BLaER1 treated with 17β-estradiol and CSF1 and Interleukin-3, amounts not matched to agents 10 nM and 100 nM (cell line): ENCODE measurements around the gene EIF4G3.

Experiments used
- H3K27ac ChIP-seq, 11 experiments: shearing (Covaris generic); formaldehyde crosslinking; 2 replicates each; pipeline ENCODE4 v1.8.1; 2022
- H3K27me3 ChIP-seq, 11 experiments: shearing (Covaris generic); formaldehyde crosslinking; 2 replicates each; pipeline ENCODE4 v1.8.1; 2022
- H3K36me3 ChIP-seq, 11 experiments: shearing (Covaris generic); formaldehyde crosslinking; 2 replicates each; pipeline ENCODE4 v1.8.1; 2022
- H3K4me1 ChIP-seq, 10 experiments: shearing (Covaris generic); formaldehyde crosslinking; 2 replicates each; pipeline ENCODE4 v1.8.1; 2022
- H3K4me2 ChIP-seq, 11 experiments: shearing (Covaris generic); formaldehyde crosslinking; 2 replicates each; pipeline ENCODE4 v1.8.1; 2022
- H3K4me3 ChIP-seq, 10 experiments: shearing (Covaris generic); formaldehyde crosslinking; 2 replicates each; pipeline ENCODE4 v1.8.1; 2022
- H3K9ac ChIP-seq, 11 experiments: shearing (Covaris generic); formaldehyde crosslinking; 2 replicates each; pipeline ENCODE4 v1.8.1; 2022
- H3K9me3 ChIP-seq, 11 experiments: shearing (Covaris generic); formaldehyde crosslinking; replicated peaks in 1 of 11; 2 replicates each; pipeline ENCODE4 v1.8.1; 2022
- H4K20me1 ChIP-seq, 11 experiments: shearing (Covaris generic); formaldehyde crosslinking; 2 replicates each; pipeline ENCODE4 v1.8.1; 2022
- Cebpa-rat ChIP-seq, 11 experiments: shearing (Covaris generic); IDR thresholded peaks; 2 replicates each; pipeline ENCODE4 v1.8.1; 2022

The EIF4G3 gene

DNA sequence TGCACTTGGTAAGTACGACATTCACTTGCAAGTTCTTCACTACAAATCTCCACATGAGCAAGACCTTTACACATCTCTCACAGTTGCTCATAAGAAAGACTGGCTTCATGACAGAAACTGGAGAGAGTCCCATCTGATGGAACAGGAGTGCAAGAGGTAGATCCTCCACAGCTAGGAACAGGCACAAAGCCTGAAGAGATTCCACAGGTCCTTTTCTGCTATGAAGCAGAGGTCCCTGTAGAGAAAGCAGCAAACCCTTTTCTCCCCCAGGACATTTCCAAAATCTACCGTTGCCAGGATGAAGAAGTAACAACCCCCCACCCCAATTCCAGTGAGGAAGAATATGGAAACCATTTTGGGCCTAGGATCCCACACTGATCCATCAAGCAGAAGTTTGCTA is 47.3 kb downstream of the EIF4G3 start:
- no peaks in the 10 kb centered on the region for H3K27me3 ChIP-seq
- no peak overlapping the region for H3K9ac ChIP-seq
- H3K36me3 ChIP-seq, result peaks cover 26 to 91% (median 68%) of the 10 kb centered on the region in 11 experiments
- H3K9me3 ChIP-seq, result peaks cover 0 to 4% (median 0%) of the 10 kb centered on the region in 11 experiments; a peak in 3 of 22 replicates
- TF ChIP-seq Cebpa-rat (IDR thresholded peaks at IDR 0.05), result no peak
- H3K4me2 ChIP-seq, result no peak overlapping the region
- no peak overlapping the region for H3K27ac ChIP-seq
- no peak overlapping the region for H3K4me3 ChIP-seq
- H4K20me1 ChIP-seq, result peaks cover 3 to 95% (median 36%) of the 10 kb centered on the region in 11 experiments; a peak in 17 of 22 replicates
- peaks cover 0 to 21% (median 10%) of the 10 kb centered on the region in 10 experiments; a peak in 18 of 20 replicates for H3K4me1 ChIP-seq

DNA sequence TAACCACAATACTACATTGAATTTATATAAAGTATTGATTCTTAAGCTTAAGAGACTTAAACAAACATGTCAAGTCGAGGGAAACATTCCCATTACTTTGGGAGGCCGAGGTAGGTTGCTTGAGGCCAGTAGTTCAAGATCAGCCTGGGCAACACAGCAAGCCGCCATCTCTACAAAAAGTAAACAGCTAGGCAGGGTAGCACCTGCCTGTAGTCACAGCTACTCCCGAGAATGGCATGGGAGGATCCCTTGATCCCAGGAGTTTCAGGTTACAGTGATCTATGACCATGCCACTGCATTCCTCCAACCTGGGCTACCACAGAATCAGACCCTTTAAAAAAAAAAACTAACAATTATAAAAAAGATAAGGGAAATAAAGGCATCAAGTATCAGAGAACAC is 50.4 kb downstream of the EIF4G3 start:
- Histone ChIP-seq H3K9ac (no peak overlapping the region), H3K4me2 (no peak overlapping the region), H3K4me1 (peaks cover 14 to 41% (median 25%) of the 10 kb centered on the region in 10 experiments), H3K27me3 (no peaks in the 10 kb centered on the region), H3K36me3 (peaks cover 28 to 89% (median 61%) of the 10 kb centered on the region in 11 experiments), H4K20me1 (peaks cover 11 to 99% (median 55%) of the 10 kb centered on the region in 11 experiments; a peak in 18 of 22 replicates), H3K27ac (no peak overlapping the region), H3K9me3 (peaks cover 0 to under 1% (median 0%) of the 10 kb centered on the region in 11 experiments; a peak in 1 of 22 replicates), H3K4me3 (no peak overlapping the region)
- no peak for TF ChIP-seq Cebpa-rat (IDR thresholded peaks at IDR 0.05)

DNA sequence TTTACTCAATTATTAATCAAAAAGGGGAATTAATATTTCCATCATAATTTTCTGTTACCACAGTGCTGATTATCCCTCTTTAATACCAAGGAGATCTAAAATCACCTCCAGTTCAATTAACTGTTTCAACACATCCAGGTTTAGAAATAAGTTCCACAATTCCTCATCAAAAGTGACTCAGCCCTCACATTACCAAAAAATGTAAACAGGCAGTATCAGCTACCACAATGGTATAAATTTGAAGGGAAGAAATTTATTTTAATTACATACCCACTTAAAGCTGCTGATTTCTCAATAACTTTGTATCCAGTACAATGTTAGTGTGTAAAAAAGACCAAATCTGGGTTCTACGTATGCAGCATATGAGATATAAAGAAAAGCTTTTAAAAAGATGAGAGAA is 51.9 kb downstream of the EIF4G3 start:
- TF ChIP-seq Cebpa-rat (IDR thresholded peaks at IDR 0.05), result no peak
- Histone ChIP-seq H4K20me1 (peaks cover 11 to 96% (median 57%) of the 10 kb centered on the region in 11 experiments; a peak in 18 of 22 replicates), H3K4me2 (peak overlapping the region in 5 of 11 experiments; percentile 38 to 78 (median 71); a peak in 7 of 22 replicates), H3K4me1 (peaks cover 18 to 43% (median 28%) of the 10 kb centered on the region in 10 experiments), H3K9ac (no peak overlapping the region), H3K4me3 (no peak overlapping the region), H3K36me3 (peaks cover 28 to 80% (median 59%) of the 10 kb centered on the region in 11 experiments), H3K27me3 (no peaks in the 10 kb centered on the region), H3K9me3 (no peaks in the 10 kb centered on the region), H3K27ac (peak overlapping the region in 2 of 11 experiments; percentile 9 to 51; a peak in 4 of 22 replicates)

DNA sequence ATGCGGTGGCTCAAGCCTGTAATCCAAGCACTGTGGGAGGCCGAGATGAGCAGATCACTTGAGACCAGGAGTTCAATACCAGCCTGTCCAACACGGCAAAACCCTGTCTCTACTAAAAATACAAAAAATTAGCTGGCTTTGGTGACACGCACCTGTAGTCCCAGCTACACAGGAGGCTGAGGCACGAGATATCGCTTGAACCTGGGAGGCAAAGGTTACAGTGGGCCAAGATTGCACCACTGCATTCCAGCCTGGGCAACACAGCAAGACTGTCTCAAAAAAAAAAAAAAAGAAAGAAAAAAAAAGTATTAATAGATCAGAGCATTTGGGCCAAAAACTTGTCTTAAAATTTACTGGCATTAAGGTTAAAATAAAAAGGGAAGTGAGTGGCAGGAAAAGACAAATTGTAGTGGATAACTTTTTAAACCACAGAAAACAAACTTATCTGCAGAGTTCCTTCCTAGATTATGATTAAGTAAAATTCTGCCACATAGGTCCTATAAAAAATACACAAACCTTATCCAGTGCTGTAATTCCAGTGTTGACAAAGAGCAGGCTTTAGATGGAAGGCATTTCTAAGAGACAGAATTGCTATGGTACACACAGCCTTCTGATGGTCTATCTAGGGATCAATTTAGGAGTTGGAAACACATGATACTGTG is 53.3 kb downstream of the EIF4G3 start:
- peaks cover 18 to 46% (median 31%) of the 10 kb centered on the region in 10 experiments for H3K4me1 ChIP-seq
- TF ChIP-seq Cebpa-rat (IDR thresholded peaks at IDR 0.05), result no peak
- H3K9ac ChIP-seq, result no peak overlapping the region; a peak in 1 of 22 replicates
- H3K27me3 ChIP-seq, result no peaks in the 10 kb centered on the region
- H3K36me3 ChIP-seq, result peaks cover 27 to 71% (median 52%) of the 10 kb centered on the region in 11 experiments
- no peaks in the 10 kb centered on the region for H3K9me3 ChIP-seq
- H4K20me1 ChIP-seq, result peaks cover 11 to 85% (median 46%) of the 10 kb centered on the region in 11 experiments; a peak in 17 of 22 replicates
- H3K27ac ChIP-seq, result peak overlapping the region in 3 of 11 experiments; percentile 3 to 50 (median 40); a peak in 4 of 22 replicates
- no peak overlapping the region for H3K4me3 ChIP-seq
- H3K4me2 ChIP-seq, result peak overlapping the region; percentile 27 to 78 (median 58); a peak in 21 of 22 replicates

DNA sequence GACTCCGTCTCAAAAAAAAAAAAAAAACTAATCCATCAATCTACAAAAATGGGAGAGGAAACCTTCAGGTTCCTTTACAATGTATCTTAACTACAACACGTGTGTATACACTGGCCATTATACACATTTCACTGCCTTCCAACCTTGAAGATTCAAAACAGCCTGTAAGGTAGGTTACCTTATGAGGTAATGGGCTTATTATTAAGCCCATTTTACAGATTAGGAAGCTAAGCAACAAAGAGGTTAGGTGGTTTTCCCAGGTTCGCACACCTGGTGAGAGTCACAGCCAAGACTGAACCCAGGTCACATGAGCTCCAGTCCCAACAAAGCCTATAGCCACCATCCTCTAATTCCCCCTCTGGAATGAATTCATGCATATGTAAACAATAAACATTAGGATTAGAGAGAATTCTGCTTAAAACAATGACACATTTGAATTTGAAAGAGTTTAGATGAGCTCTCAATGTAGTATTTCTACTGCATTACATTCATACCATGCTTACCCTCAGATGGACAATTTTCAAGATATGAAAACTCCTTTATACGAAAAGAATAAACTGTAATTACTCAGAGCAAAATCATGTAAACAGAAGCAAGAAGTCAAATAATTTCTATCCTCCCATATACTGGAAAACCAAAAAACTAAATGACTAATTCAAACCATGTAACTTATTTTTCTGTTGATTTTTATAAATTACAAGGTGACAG is 54.8 kb downstream of the EIF4G3 start:
- peaks cover 18 to 59% (median 38%) of the 10 kb centered on the region in 10 experiments for H3K4me1 ChIP-seq
- no peak overlapping the region for H3K27ac ChIP-seq
- H3K36me3 ChIP-seq, result peaks cover 17 to 58% (median 36%) of the 10 kb centered on the region in 11 experiments
- H4K20me1 ChIP-seq, result peaks cover 11 to 83% (median 45%) of the 10 kb centered on the region in 11 experiments; a peak in 18 of 22 replicates
- no peaks in the 10 kb centered on the region for H3K27me3 ChIP-seq
- TF ChIP-seq Cebpa-rat (IDR thresholded peaks at IDR 0.05), result no peak
- H3K4me2 ChIP-seq, result no peak overlapping the region
- no peak overlapping the region for H3K4me3 ChIP-seq
- H3K9me3 ChIP-seq, result no peaks in the 10 kb centered on the region
- H3K9ac ChIP-seq, result no peak overlapping the region

DNA sequence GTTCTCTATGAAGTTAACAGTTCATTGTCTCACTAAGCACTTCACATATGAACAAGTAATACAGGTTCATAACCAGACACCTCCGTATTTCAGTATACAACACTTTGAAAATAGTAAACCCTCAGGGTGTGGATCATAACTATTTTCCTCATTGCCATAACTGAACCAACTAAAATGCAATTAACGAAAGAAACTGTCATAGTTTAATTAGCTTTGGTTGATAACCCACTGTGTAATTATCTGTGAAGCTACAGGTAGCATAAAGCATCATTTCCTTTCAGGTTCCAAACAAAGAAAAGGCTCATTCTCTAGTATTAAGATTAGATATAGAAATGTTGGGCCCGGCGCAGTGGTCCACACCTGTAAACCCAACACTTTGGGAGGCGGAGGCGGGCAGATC is 58.5 kb downstream of the EIF4G3 start:
- Histone ChIP-seq H3K27me3 (no peaks in the 10 kb centered on the region), H4K20me1 (peaks cover 4 to 76% (median 21%) of the 10 kb centered on the region in 11 experiments; a peak in 16 of 22 replicates), H3K4me1 (peaks cover 5 to 43% (median 15%) of the 10 kb centered on the region in 10 experiments), H3K4me2 (peak overlapping the region in 5 of 11 experiments; percentile 21 to 66 (median 52); a peak in 7 of 22 replicates), H3K4me3 (no peak overlapping the region), H3K36me3 (peaks cover 5 to 40% (median 29%) of the 10 kb centered on the region in 11 experiments; a peak in 18 of 22 replicates), H3K27ac (no peak overlapping the region), H3K9ac (no peak overlapping the region), H3K9me3 (no peaks in the 10 kb centered on the region)
- no peak for TF ChIP-seq Cebpa-rat (IDR thresholded peaks at IDR 0.05)

DNA sequence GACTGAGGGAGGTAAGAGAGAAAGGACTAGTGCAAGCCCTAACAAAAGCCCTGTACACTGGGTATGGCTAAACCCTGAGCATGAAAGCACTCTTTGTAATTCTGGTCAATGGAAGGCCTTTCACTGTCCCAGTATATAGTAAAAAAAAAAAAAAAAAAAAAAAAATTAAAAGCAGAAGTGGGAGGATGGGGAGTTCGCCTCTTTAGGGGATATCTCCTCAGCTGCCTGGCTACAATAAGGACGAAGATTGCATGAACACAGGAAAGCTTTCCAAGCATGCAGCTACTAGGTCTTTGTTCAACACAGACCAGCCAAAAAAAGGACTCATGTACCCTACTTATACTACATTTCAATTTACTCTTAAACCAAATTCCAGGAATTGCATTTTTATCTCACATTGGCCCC is 59.1 kb downstream of the EIF4G3 start:
- Histone ChIP-seq H3K27ac (no peak overlapping the region), H3K9ac (no peak overlapping the region), H3K4me2 (peak overlapping the region in 5 of 11 experiments; percentile 21 to 66 (median 52); a peak in 10 of 22 replicates), H4K20me1 (peaks cover 0 to 71% (median 20%) of the 10 kb centered on the region in 11 experiments; a peak in 15 of 22 replicates), H3K36me3 (peaks cover 4 to 34% (median 23%) of the 10 kb centered on the region in 11 experiments; a peak in 17 of 22 replicates), H3K4me3 (no peak overlapping the region), H3K9me3 (no peaks in the 10 kb centered on the region), H3K27me3 (no peaks in the 10 kb centered on the region), H3K4me1 (peaks cover 4 to 37% (median 12%) of the 10 kb centered on the region in 10 experiments; a peak in 17 of 20 replicates)
- TF ChIP-seq Cebpa-rat (IDR thresholded peaks at IDR 0.05), result no peak

DNA sequence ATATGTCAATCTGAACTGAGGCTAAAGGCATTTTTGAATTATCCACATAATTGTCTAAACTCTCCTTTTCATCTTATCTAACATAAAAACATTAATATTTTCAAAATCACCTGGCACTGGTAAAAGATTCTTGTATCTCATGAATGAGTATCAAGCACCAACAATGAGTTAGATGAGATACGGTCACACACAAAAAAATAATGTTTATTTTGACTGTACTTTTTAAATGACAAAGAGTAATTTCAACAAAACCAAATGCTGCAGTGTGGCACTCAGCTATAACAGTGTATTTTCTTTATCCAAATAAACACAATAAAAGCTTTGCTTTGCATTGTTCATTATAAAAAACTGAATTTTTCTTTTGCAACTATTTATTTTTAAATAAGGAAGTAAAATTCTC is 59.5 kb downstream of the EIF4G3 start:
- Histone ChIP-seq H3K4me1 (peaks cover 4 to 37% (median 12%) of the 10 kb centered on the region in 10 experiments; a peak in 17 of 20 replicates), H3K4me3 (no peak overlapping the region), H3K9me3 (no peaks in the 10 kb centered on the region), H3K27ac (no peak overlapping the region), H3K9ac (no peak overlapping the region), H4K20me1 (peaks cover 0 to 66% (median 20%) of the 10 kb centered on the region in 11 experiments; a peak in 14 of 22 replicates), H3K4me2 (peak overlapping the region in 3 of 11 experiments; percentile 46 to 66 (median 52); a peak in 4 of 22 replicates), H3K36me3 (peaks cover 3 to 32% (median 21%) of the 10 kb centered on the region in 11 experiments; a peak in 16 of 22 replicates), H3K27me3 (no peaks in the 10 kb centered on the region)
- no peak for TF ChIP-seq Cebpa-rat (IDR thresholded peaks at IDR 0.05)
